Measurements from ENCODE around the gene ELL2. TPM values are rescaled to one million over a fixed set of nuclear protein-coding genes. Genes with fewer than 3 reads are reported as not detected.

The ELL2 gene
- total and polyA plus RNA-seq, 2 of the 13 experiments (the other 11 are each of a cell fraction or from before 2014, with no cell fraction given): 78.9 to 97.1 TPM

- no peaks in the 10 kb centered on the region for H3K9me3 ChIP-seq (ENCODE audit: low read length)
- no peak for FAIRE-seq
- H2AFZ ChIP-seq (ENCODE audit: low read length): no peak overlapping the region
- no peak overlapping the region for H3K4me3 ChIP-seq (replicated peaks in 1 of 3; ENCODE audit: insufficient read depth in 1 of 3, low read depth in 2 of 3, low read length in 3 of 3)
- H3K36me3 ChIP-seq (replicated peaks in 1 of 2; ENCODE audit: control insufficient read depth in 1 of 2, insufficient read depth in 2 of 2, low read length in 2 of 2): no peaks in the 10 kb centered on the region
- no peaks in the 10 kb centered on the region for H3K79me2 ChIP-seq (ENCODE audit: insufficient read depth, low read length)
- H3K4me1 ChIP-seq (ENCODE audit: insufficient read depth, low read length): peaks cover 84% of the 10 kb centered on the region
- no peaks in the 10 kb centered on the region for H3K27me3 ChIP-seq (ENCODE audit: control insufficient read depth in 1 of 2, insufficient read depth in 2 of 2, low read length in 2 of 2)
- H3K4me2 ChIP-seq (ENCODE audit: low read depth, low read length): no peak overlapping the region
- CTCF ChIA-PET (ENCODE audit: low intra/inter-chr PET ratio, low total read pairs): no interaction called here
- in situ Hi-C loops (cut with HindIII; ENCODE audit: extremely low pct_ligation_motif_present, low pct_unique_long_range_greater_than_20kb): no loop called here
- DNase-seq (ENCODE audit: low spot score): no peak
- POLR2A ChIA-PET: no interaction called here
- intact Hi-C loops (cut with micrococcal nuclease; ENCODE audit: unreplicated experiment): no loop called here
- H4K20me1 ChIP-seq (ENCODE audit: insufficient read depth, low read length): no peaks in the 10 kb centered on the region
- BruUV-seq (replicated peaks): no TSS peak
- ATAC-seq: no peak
- no peak overlapping the region for H3K27ac ChIP-seq (ENCODE audit: extremely low read length, insufficient read depth, low read length)
- no peak overlapping the region for H3K9ac ChIP-seq (ENCODE audit: insufficient read depth, low read depth, low read length)
- TF ChIP-seq, protein P1, sequence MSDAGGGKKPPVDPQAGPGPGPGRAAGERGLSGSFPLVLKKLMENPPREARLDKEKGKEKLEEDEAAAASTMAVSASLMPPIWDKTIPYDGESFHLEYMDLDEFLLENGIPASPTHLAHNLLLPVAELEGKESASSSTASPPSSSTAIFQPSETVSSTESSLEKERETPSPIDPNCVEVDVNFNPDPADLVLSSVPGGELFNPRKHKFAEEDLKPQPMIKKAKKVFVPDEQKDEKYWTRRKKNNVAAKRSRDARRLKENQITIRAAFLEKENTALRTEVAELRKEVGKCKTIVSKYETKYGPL (CRISPR knock-in tag; IDR thresholded peaks at IDR 0.05): no peak
- no peak for TF ChIP-seq TP53 (CRISPR knock-in tag; conservative IDR thresholded peaks at IDR 0.05)
- TF ChIP-seq, protein P2, sequence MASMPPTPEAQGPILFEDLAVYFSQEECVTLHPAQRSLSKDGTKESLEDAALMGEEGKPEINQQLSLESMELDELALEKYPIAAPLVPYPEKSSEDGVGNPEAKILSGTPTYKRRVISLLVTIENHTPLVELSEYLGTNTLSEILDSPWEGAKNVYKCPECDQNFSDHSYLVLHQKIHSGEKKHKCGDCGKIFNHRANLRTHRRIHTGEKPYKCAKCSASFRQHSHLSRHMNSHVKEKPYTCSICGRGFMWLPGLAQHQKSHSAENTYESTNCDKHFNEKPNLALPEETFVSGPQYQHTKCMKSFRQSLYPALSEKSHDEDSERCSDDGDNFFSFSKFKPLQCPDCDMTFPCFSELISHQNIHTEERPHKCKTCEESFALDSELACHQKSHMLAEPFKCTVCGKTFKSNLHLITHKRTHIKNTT (CRISPR knock-in tag; IDR thresholded peaks at IDR 0.05): no peak
- TF ChIP-seq, protein P3, sequence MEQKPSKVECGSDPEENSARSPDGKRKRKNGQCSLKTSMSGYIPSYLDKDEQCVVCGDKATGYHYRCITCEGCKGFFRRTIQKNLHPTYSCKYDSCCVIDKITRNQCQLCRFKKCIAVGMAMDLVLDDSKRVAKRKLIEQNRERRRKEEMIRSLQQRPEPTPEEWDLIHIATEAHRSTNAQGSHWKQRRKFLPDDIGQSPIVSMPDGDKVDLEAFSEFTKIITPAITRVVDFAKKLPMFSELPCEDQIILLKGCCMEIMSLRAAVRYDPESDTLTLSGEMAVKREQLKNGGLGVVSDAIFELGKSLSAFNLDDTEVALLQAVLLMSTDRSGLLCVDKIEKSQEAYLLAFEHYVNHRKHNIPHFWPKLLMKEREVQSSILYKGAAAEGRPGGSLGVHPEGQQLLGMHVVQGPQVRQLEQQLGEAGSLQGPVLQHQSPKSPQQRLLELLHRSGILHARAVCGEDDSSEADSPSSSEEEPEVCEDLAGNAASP (CRISPR knock-in tag; IDR thresholded peaks at IDR 0.05; ENCODE audit: borderline replicate concordance): no peak
- TF ChIP-seq ZNF646 (CRISPR knock-in tag; IDR thresholded peaks at IDR 0.05): no peak
- TF ChIP-seq NCOA5 (CRISPR knock-in tag; IDR thresholded peaks at IDR 0.05): no peak
- no peak for TF ChIP-seq PTBP1 (IDR thresholded peaks at IDR 0.05; ENCODE audit: low read depth, low read length, poor library complexity, severe bottlenecking)
- TF ChIP-seq, protein P4, sequence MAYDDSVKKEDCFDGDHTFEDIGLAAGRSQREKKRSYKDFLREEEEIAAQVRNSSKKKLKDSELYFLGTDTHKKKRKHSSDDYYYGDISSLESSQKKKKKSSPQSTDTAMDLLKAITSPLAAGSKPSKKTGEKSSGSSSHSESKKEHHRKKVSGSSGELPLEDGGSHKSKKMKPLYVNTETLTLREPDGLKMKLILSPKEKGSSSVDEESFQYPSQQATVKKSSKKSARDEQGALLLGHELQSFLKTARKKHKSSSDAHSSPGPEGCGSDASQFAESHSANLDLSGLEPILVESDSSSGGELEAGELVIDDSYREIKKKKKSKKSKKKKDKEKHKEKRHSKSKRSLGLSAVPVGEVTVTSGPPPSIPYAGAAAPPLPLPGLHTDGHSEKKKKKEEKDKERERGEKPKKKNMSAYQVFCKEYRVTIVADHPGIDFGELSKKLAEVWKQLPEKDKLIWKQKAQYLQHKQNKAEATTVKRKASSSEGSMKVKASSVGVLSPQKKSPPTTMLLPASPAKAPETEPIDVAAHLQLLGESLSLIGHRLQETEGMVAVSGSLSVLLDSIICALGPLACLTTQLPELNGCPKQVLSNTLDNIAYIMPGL (CRISPR knock-in tag; IDR thresholded peaks at IDR 0.05; ENCODE audit: borderline replicate concordance in 1 of 2, low read depth in 1 of 2): no peak
- TF ChIP-seq, protein P5, sequence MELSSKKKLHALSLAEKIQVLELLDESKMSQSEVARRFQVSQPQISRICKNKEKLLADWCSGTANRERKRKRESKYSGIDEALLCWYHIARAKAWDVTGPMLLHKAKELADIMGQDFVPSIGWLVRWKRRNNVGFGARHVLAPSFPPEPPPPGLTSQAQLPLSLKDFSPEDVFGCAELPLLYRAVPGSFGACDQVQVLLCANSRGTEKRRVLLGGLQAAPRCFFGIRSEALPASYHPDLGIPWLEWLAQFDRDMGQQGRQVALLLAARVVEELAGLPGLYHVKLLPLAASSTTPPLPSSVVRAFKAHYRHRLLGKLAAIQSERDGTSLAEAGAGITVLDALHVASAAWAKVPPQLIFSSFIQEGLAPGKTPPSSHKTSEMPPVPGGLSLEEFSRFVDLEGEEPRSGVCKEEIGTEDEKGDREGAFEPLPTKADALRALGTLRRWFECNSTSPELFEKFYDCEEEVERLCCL (CRISPR knock-in tag; IDR thresholded peaks at IDR 0.05; ENCODE audit: borderline replicate concordance): no peak
- no peak for TF ChIP-seq ZSCAN12 (CRISPR knock-in tag; IDR thresholded peaks at IDR 0.05)
- no peak for TF ChIP-seq AKAP8 (CRISPR knock-in tag; IDR thresholded peaks at IDR 0.05)
Observed at GRCh38 chr5:95993266-95993665, 31.6 kb upstream of the ELL2 start.

Measured in HepG2 (cell line).